Neural cell (in vitro differentiated cells): ENCODE results near the gene MCCC1. TPM values are rescaled to one million over a fixed set of nuclear protein-coding genes. Genes with fewer than 3 reads are reported as not detected.

Experiments
- H2AFZ ChIP-seq: fragments of 200-600, 300-800 bp; sonication (generic), shearing (Covaris generic); 2 replicates; pipeline ENCODE4 v1.6.0; 2014; ENCODE audit warnings: low read depth, mild to moderate bottlenecking, antibody characterized with exemption, low read length, moderate library complexity
- H3F3A ChIP-seq: fragments of 200-600 bp; shearing (Covaris generic); 2 replicates; pipeline ENCODE4 v1.6.1; 2016; ENCODE audit warnings: mild to moderate bottlenecking, moderate library complexity, mixed read lengths, antibody characterized with exemption, low read length; ENCODE audit not compliant: insufficient read depth, poor library complexity, severe bottlenecking
- H3K27ac ChIP-seq: fragments of 200-600, 300-800 bp; sonication (generic), shearing (Covaris generic); 2 replicates; pipeline ENCODE4 v1.5.1; 2014; ENCODE audit warnings: mild to moderate bottlenecking, low read length, moderate library complexity
- H3K27me3 ChIP-seq: fragments of 300-800, 200-600 bp; sonication (generic), shearing (Covaris generic); 2 replicates; pipeline ENCODE4 v1.6.0; 2014; ENCODE audit warnings: mild to moderate bottlenecking, low read depth, low read length, moderate library complexity; ENCODE audit not compliant: insufficient read depth
- H3K36me3 ChIP-seq: fragments of 300-800, 200-600 bp; sonication (generic), shearing (Covaris generic); 2 replicates; pipeline ENCODE4 v1.5.1; 2014; ENCODE audit warnings: mild to moderate bottlenecking, antibody characterized with exemption, low read length, moderate library complexity; ENCODE audit not compliant: insufficient read depth
- H3K4me2 ChIP-seq: fragments of 300-800, 200-600 bp; sonication (generic), shearing (Covaris generic); 2 replicates; pipeline ENCODE4 v1.6.0; 2014; ENCODE audit warnings: mild to moderate bottlenecking, low read length
- H3K4me3 ChIP-seq: fragments of 300-800, 200-600 bp; sonication (generic), shearing (Covaris generic); 2 replicates; pipeline ENCODE4 v1.5.1; 2014; ENCODE audit warnings: mild to moderate bottlenecking, low read length, moderate library complexity
- H3K79me2 ChIP-seq: fragments of 200-600 bp; shearing (Covaris generic); replicated peaks from 2 replicates; pipeline ENCODE4 v1.6.0; 2014; ENCODE audit warnings: mild to moderate bottlenecking, low read length, moderate library complexity; ENCODE audit not compliant: insufficient read depth
- H3K9ac ChIP-seq: fragments of 300-800, 200-600 bp; sonication (generic), shearing (Covaris generic); 2 replicates; pipeline ENCODE4 v1.6.1; 2016; ENCODE audit warnings: mild to moderate bottlenecking, low read length, mixed read lengths
- H3K9me2 ChIP-seq: fragments of 200-600 bp; shearing (Covaris generic); 2 replicates; pipeline ENCODE4 v1.6.1; 2016; ENCODE audit warnings: mild to moderate bottlenecking, low read length, mixed read lengths; ENCODE audit not compliant: insufficient read depth
- H3K9me3 ChIP-seq: fragments of 200-600, 300-800 bp; sonication (generic), shearing (Covaris generic); 2 replicates; pipeline ENCODE4 v1.6.1; 2016; ENCODE audit warnings: mild to moderate bottlenecking, mixed run types, low read length, moderate library complexity, mixed read lengths
- H4K20me1 ChIP-seq: fragments of 200-600 bp; shearing (Covaris generic); 2 replicates; pipeline ENCODE4 v1.6.1; 2016; ENCODE audit warnings: mild to moderate bottlenecking, mixed run types; ENCODE audit not compliant: insufficient read depth
- CTCF ChIP-seq: fragments of 450-650 bp; IDR thresholded peaks from 2 replicates; pipeline ENCODE4 v1.5.1; 2014; ENCODE audit warnings: antibody characterized with exemption, mild to moderate bottlenecking, moderate library complexity; ENCODE audit not compliant: poor library complexity, severe bottlenecking
- EP300 ChIP-seq: fragments of 450-650 bp; conservative IDR thresholded peaks from 2 replicates; pipeline ENCODE4 v1.6.1; 2014; ENCODE audit warnings: antibody characterized with exemption, mild to moderate bottlenecking, moderate library complexity; ENCODE audit not compliant: poor library complexity, severe bottlenecking
- POLR2AphosphoS5 ChIP-seq: IDR thresholded peaks from 2 replicates; pipeline ENCODE4 v1.6.1; 2012
- RAD21 ChIP-seq: fragments of 450-650 bp; conservative IDR thresholded peaks from 2 replicates; pipeline ENCODE4 v1.6.1; 2014; ENCODE audit warnings: antibody characterized with exemption, mild to moderate bottlenecking, moderate library complexity
- SMC3 ChIP-seq: fragments of 450-650 bp; conservative IDR thresholded peaks from 2 replicates; pipeline ENCODE4 v1.6.1; 2014; ENCODE audit warnings: antibody characterized with exemption, mild to moderate bottlenecking, moderate library complexity; ENCODE audit not compliant: poor library complexity
- TAF1 ChIP-seq: IDR thresholded peaks from 2 replicates; pipeline ENCODE4 v1.6.1; 2012; ENCODE audit warnings: low read depth
- polyA plus RNA-seq: library from polyadenylated mRNA; depleted of rRNA; stranded (reverse); fragments of >200 nt; gene quantifications from 2 replicates; pipeline ENCODE4 v1.2.3, GENCODE V29; 2014

The MCCC1 gene
- polyA plus RNA-seq, 1 donor from 2014 or later: 29.6 TPM

DNA sequence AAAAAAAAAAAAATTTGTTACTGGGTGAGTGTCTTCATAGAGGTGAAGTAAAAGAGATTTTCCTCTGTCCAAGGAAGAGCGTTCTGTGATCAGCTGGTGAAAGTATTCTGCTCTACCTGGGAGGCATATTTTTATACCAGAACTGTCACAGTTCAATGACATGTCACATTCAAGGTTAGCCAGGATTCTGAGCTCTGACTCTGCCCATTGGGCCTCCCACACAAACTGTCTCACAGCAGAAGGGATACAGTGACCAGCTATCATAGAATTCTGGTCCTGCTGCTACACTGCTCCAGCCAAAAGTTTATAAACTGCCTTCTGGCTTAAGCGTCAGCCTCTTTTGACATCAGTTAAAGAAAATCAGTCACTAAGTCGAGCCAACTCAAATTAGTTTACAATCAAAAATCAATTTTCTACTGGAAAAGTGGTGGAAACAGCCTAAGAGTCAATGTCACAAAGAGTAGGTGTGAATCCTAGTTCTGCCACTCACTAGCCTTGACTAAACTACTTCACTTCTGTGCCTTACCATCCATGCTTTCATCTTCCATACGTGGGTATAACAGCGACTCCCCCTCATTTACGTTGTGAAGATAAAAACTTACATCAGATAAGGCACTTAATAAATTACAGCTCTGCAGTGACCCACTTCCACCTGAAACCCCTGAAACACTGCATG, 66.3 kb downstream of the MCCC1 start:
- TF ChIP-seq CTCF: no peak
- H3K9me3 ChIP-seq: no peaks in the 10 kb centered on the region
- H4K20me1 ChIP-seq: no peaks in the 10 kb centered on the region
- no peak overlapping the region for H2AFZ ChIP-seq
- H3K27ac ChIP-seq: no peak overlapping the region
- H3K9ac ChIP-seq: no peak overlapping the region
- no peaks in the 10 kb centered on the region for H3F3A ChIP-seq
- no peaks in the 10 kb centered on the region for H3K79me2 ChIP-seq
- H3K27me3 ChIP-seq: no peaks in the 10 kb centered on the region
- no peaks in the 10 kb centered on the region for H3K9me2 ChIP-seq
- H3K36me3 ChIP-seq: peaks cover 12% of the 10 kb centered on the region
- no peak overlapping the region for H3K4me3 ChIP-seq
- H3K4me2 ChIP-seq: no peak overlapping the region

- no peaks in the 10 kb centered on the region for H3K9me2 ChIP-seq
- no peaks in the 10 kb centered on the region for H3K9me3 ChIP-seq
- no peaks in the 10 kb centered on the region for H3F3A ChIP-seq
- H4K20me1 ChIP-seq: no peaks in the 10 kb centered on the region
- H3K27me3 ChIP-seq: no peaks in the 10 kb centered on the region
- H3K4me3 ChIP-seq: no peak overlapping the region
- H3K79me2 ChIP-seq: no peaks in the 10 kb centered on the region
- no peak overlapping the region for H3K27ac ChIP-seq
- TF ChIP-seq RAD21 (no peak), EP300 (no peak), TAF1 (no peak), SMC3 (no peak), CTCF (no peak)
- H2AFZ ChIP-seq: no peak overlapping the region
- H3K9ac ChIP-seq: no peak overlapping the region
- no peak overlapping the region for H3K4me2 ChIP-seq
- H3K36me3 ChIP-seq: peaks cover 16% of the 10 kb centered on the region
Observed at GRCh38 chr3:183031826-183032225, 67.5 kb downstream of the MCCC1 start.

DNA sequence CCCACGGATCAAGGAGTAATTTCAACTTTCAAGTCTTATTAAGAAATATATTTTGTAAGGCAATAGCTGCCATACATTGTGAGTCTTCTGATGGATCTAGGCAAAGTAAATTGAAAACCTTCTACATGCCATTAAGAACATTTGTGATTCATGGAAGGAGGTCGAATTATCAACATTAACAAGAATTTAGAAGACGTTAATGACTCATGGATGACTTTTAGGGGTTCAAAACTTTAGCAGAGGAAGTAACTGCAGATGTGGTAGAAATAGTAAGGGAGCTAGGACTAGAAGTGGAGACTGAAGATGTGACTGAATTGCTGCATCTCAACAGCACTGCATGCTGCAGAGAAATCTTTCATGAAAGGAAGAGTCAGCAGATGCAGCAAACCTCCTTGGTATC, 70.9 kb downstream of the MCCC1 start:
- TF ChIP-seq EP300: no peak
- no peak for TF ChIP-seq RAD21
- TF ChIP-seq POLR2AphosphoS5: no peak
- no peak overlapping the region for H3K27ac ChIP-seq
- no peaks in the 10 kb centered on the region for H3K79me2 ChIP-seq
- H3K9ac ChIP-seq: no peak overlapping the region
- no peak overlapping the region for H3K4me2 ChIP-seq
- H3K36me3 ChIP-seq: peaks cover 16% of the 10 kb centered on the region
- no peaks in the 10 kb centered on the region for H4K20me1 ChIP-seq
- H2AFZ ChIP-seq: no peak overlapping the region
- no peaks in the 10 kb centered on the region for H3K9me2 ChIP-seq
- no peaks in the 10 kb centered on the region for H3F3A ChIP-seq
- H3K27me3 ChIP-seq: no peaks in the 10 kb centered on the region
- no peak overlapping the region for H3K4me3 ChIP-seq
- no peaks in the 10 kb centered on the region for H3K9me3 ChIP-seq
